GM19468 (cell line): Measurements from ENCODE around the gene SLC2A5.

Source experiments
- ATAC-seq: cut with Tn5 transposase; IDR thresholded peaks from one replicate; pipeline ENCODE4 v1.9.1; 2021; ENCODE audit warnings: mild to moderate bottlenecking, moderate library complexity, moderate number of reproducible peaks; ENCODE audit not compliant: unreplicated experiment; ENCODE audit errors: extremely low read depth

SLC2A5 gene

GRCh38 chr1:9066945-9067807 lies 2.3 kb downstream of the SLC2A5 start:
- no peak for ATAC-seq

- no peak for ATAC-seq
Measured at GRCh38 chr1:9065213-9065751, 4.2 kb downstream of the SLC2A5 start.

GRCh38 chr1:9062846-9063245 lies 6.6 kb downstream of the SLC2A5 start:
- no peak for ATAC-seq

- no peak for ATAC-seq
Measured at GRCh38 chr1:9062021-9062471, 7.4 kb downstream of the SLC2A5 start.

GRCh38 chr1:9061252-9061960 lies 8.0 kb downstream of the SLC2A5 start:
- no peak for ATAC-seq

GRCh38 chr1:9059891-9060744 lies 9.3 kb downstream of the SLC2A5 start:
- no peak for ATAC-seq

- ATAC-seq = no peak
Measured at GRCh38 chr1:9058465-9058864, 11.0 kb downstream of the SLC2A5 start.

- ATAC-seq = no peak
Measured at GRCh38 chr1:9057851-9058250, 11.6 kb downstream of the SLC2A5 start.

- no peak for ATAC-seq
Measured at GRCh38 chr1:9052272-9053049, 17.0 kb downstream of the SLC2A5 start.

- no peak for ATAC-seq
Measured at GRCh38 chr1:9051379-9051778, 18.1 kb downstream of the SLC2A5 start.

GRCh38 chr1:9050803-9051202 lies 18.6 kb downstream of the SLC2A5 start:
- no peak for ATAC-seq

GRCh38 chr1:9048551-9048950 lies 20.9 kb downstream of the SLC2A5 start:
- no peak for ATAC-seq

- ATAC-seq = no peak
Measured at GRCh38 chr1:9047019-9047418, 22.4 kb downstream of the SLC2A5 start.

- ATAC-seq = no peak
Measured at GRCh38 chr1:9045861-9046510, 23.4 kb downstream of the SLC2A5 start.

- ATAC-seq = no peak
Measured at GRCh38 chr1:9044236-9044635, 25.2 kb downstream of the SLC2A5 start.

GRCh38 chr1:9042272-9042671 lies 27.2 kb downstream of the SLC2A5 start:
- ATAC-seq = no peak

- no peak for ATAC-seq
Measured at GRCh38 chr1:9041116-9041779, 28.2 kb downstream of the SLC2A5 start.

- ATAC-seq = no peak
Measured at GRCh38 chr1:9040659-9041030, 28.8 kb downstream of the SLC2A5 start.
